GM23248 (cell line): ENCODE measurements around the gene ARFGAP1. TPM values are rescaled to one million over a fixed set of nuclear protein-coding genes. Genes with fewer than 3 reads are reported as not detected.

Source experiments
- DNase-seq: peaks from one replicate; pipeline ENCODE4 v3.0.0-alpha.2; 2015
- H2AFZ ChIP-seq: fragments of 200-600 bp; sonication (generic); 2 replicates; pipeline ENCODE4 v1.6.1; 2016; ENCODE audit warnings: antibody characterized with exemption
- H3F3A ChIP-seq: fragments of 200-600 bp; sonication (generic); 2 replicates; pipeline ENCODE4 v1.6.1; 2016; ENCODE audit warnings: mild to moderate bottlenecking, antibody characterized with exemption, mixed run types; ENCODE audit not compliant: insufficient read depth
- H3K27ac ChIP-seq: fragments of 200-600 bp; sonication (generic); 2 replicates; pipeline ENCODE4 v1.5.1; 2016; ENCODE audit warnings: mild to moderate bottlenecking
- H3K27me3 ChIP-seq: fragments of 200-600 bp; sonication (generic); replicated peaks from 2 replicates; pipeline ENCODE4 v1.6.1; 2016; ENCODE audit warnings: mild to moderate bottlenecking; ENCODE audit not compliant: insufficient read depth
- H3K36me3 ChIP-seq: fragments of 200-600 bp; sonication (generic); 2 replicates; pipeline ENCODE4 v1.6.1; 2016; ENCODE audit warnings: low read depth, mild to moderate bottlenecking
- H3K4me1 ChIP-seq: fragments of 200-600 bp; sonication (generic); 2 replicates; pipeline ENCODE4 v1.6.1; 2016; ENCODE audit warnings: mild to moderate bottlenecking; ENCODE audit not compliant: insufficient read depth
- H3K4me2 ChIP-seq: fragments of 200-600 bp; sonication (generic); one replicate; pipeline ENCODE4 v1.6.1; 2016; ENCODE audit warnings: mild to moderate bottlenecking; ENCODE audit not compliant: unreplicated experiment
- H3K4me3 ChIP-seq: fragments of 200-600 bp; sonication (generic); 2 replicates; pipeline ENCODE4 v1.5.1; 2016; ENCODE audit warnings: mild to moderate bottlenecking
- H3K79me2 ChIP-seq: fragments of 200-600 bp; sonication (generic); 2 replicates; pipeline ENCODE4 v1.6.1; 2016; ENCODE audit warnings: mild to moderate bottlenecking; ENCODE audit not compliant: insufficient read depth
- H3K9ac ChIP-seq: fragments of 200-600 bp; sonication (generic); 2 replicates; pipeline ENCODE4 v1.6.1; 2016; ENCODE audit warnings: mild to moderate bottlenecking
- H3K9me2 ChIP-seq: fragments of 200-600 bp; sonication (generic); 2 replicates; pipeline ENCODE4 v1.6.1; 2016; ENCODE audit warnings: mixed run types, mild to moderate bottlenecking, moderate library complexity; ENCODE audit not compliant: insufficient read depth
- H3K9me3 ChIP-seq: fragments of 200-600 bp; sonication (generic); one replicate; pipeline ENCODE4 v1.6.1; 2017; ENCODE audit warnings: low read depth
- H4K20me1 ChIP-seq: fragments of 200-600 bp; sonication (generic); 2 replicates; pipeline ENCODE4 v1.6.0; 2016; ENCODE audit not compliant: insufficient read depth
- EZH2 ChIP-seq: fragments of 200-600 bp; sonication (generic); IDR thresholded peaks from 2 replicates; pipeline ENCODE4 v1.6.1; 2018; ENCODE audit warnings: antibody characterized with exemption, mild to moderate bottlenecking; ENCODE audit not compliant: insufficient read depth, poor library complexity, severe bottlenecking
- EZH2phosphoT487 ChIP-seq: fragments of 200-600 bp; sonication (generic); IDR thresholded peaks from 2 replicates; pipeline ENCODE4 v1.6.1; 2018; ENCODE audit warnings: antibody characterized with exemption, moderate library complexity, mild to moderate bottlenecking, low read depth; ENCODE audit not compliant: insufficient read depth
- WGBS, 2 experiments: methylation state at CpG; one replicate each; pipeline ENCODE4 v1.1.6; 2015 to 2017; ENCODE audit warnings: low lambda C conversion rate in 2 of 2, low coverage in 1 of 2; ENCODE audit errors: missing lambda C conversion rate in 2 of 2; 5-methylcytosine and 5-hydroxymethylcytosine counted together
- in situ Hi-C: fragments of 300-500 bp; cut with MboI; formaldehyde crosslinking; loops from 2 replicates; pipeline ENCODE4 v1.15.0; 2020
- polyA plus RNA-seq: library from polyadenylated mRNA; unstranded; fragments of >200 nt; fragmentation: Nextera tagmentation; extraction: Ambion mirVana; gene quantifications from 2 replicates; pipeline ENCODE4 v1.2.1, GENCODE V29; 2016
- total RNA-seq: library from RNA; depleted of rRNA; stranded (reverse); fragments of >200 nt; shearing (Covaris generic); gene quantifications from 2 replicates; pipeline ENCODE4 v1.2.3, GENCODE V29; 2014

ARFGAP1 gene
- total and polyA plus RNA-seq, 2 experiments from 2014 or later: 69.0 to 88.5 TPM

DNA sequence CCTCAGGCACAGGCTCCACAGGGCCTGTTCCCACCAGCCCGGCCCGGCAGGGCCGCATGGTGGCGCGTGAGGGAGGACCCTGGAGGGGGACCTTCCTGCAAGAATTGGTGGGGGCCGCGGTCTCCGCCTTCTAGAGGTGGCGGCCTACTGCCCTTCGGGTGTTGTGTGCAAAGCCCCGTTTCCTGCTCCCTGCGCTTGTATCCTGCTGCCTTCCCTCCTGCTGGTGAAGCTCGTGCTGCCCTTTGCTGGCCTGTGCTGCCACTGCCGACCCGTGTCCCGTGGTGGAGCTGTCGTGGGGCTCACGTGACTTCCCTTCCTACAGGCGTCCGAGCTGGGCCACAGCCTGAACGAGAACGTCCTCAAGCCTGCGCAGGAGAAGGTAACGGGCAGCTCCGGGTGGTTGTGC is 11.9 kb downstream of the ARFGAP1 start:
- 91 to 93% methylated on average over 25 of the region's 25 CpGs for WGBS, 2 experiments

DNA sequence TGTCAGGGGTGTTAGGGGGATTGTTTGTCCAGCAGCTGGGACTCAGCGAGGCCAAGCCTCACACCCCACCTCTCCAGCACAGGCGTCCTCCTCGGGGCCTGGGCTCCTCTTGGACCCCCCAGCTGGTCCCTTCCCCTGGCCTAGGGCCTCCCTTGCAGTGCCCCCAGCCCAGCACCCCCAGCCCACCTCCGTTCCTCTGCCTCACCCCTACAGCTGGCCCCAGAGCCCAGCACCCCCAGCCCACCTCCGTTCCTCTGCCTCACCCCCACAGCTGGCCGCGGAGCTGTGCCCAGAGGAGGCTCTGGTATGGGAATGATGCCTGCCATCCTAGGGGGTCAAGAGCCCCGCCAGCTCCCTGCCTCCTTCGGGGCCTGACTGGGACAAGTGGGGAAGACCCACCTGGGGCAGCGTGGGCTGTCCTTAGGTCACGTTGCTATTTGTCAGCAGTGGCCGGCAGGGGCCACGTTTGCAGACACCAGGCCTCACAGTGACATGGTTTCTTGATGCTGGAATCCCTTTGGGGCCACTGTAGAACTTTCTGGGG is 12.4 kb downstream of the ARFGAP1 start:
- in situ Hi-C loops: no loop called here
- Histone ChIP-seq H4K20me1 (no peaks in the 10 kb centered on the region), H3K36me3 (peaks cover 10% of the 10 kb centered on the region; the same call in 1 of the 2 replicates)

More for the DNA sequence above, 11.9 kb downstream of the ARFGAP1 start:
- H3K4me1 ChIP-seq: no peaks in the 10 kb centered on the region
- no peak overlapping the region for H3K27ac ChIP-seq
- no peaks in the 10 kb centered on the region for H3K9me3 ChIP-seq
- H4K20me1 ChIP-seq: no peaks in the 10 kb centered on the region
- no peaks in the 10 kb centered on the region for H3K27me3 ChIP-seq
- peaks cover 22% of the 10 kb centered on the region for H3K79me2 ChIP-seq
- TF ChIP-seq EZH2phosphoT487: no peak
- TF ChIP-seq EZH2: no peak
- no peaks in the 10 kb centered on the region for H3F3A ChIP-seq
- no peak overlapping the region for H2AFZ ChIP-seq
- no peak for DNase-seq
- H3K9ac ChIP-seq: no peak overlapping the region
- no peaks in the 10 kb centered on the region for H3K9me2 ChIP-seq
- in situ Hi-C loops: no loop called here
- peaks cover 15% of the 10 kb centered on the region; the same call in 1 of the 2 replicates for H3K36me3 ChIP-seq
- no peak overlapping the region for H3K4me2 ChIP-seq
- H3K4me3 ChIP-seq: no peak overlapping the region

DNA sequence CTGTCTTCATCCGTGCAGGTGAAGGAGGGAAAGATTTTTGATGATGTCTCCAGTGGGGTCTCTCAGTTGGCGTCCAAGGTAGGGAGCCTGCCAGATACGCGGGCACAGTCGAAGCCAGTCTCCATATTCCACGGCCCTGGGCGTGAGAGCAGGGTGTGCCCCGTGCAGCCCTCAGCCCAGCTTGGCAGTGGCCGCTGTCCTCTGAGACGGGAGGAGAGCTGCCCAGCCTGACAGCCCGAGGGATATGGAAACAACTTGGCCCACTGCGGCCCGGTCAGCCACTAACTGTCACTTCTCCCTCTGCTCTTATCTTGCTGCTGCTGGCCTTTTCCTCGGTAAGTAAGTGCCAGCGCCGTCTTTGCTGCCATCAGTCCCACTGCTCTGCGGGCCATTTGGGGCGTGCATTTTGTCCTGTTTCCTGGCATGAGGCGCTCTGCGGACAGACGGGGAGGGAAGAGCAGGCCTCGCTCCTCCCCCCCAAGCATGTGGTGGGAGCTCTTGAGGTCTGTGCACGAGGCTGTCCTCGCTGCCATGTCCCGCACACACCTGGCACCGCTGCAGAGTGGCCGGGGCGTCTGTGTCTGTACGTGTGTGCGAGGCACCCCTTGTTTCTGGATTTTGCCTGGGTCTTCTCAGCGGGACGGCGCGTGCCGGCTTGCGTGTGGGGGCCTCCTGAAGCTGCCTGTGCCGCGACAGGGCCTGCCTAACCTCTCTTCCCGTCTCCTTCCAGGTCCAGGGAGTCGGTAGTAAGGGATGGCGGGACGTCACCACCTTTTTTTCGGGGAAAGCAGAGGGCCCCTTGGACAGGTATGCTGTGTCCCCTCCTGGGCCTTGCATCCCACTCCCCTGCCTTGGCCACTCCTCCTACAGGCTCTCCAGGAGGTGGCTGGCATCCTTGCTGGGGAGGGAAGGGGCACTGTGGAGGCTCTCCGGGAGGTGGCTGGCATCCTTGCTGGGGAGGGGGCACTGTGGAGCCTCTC is 13.3 kb downstream of the ARFGAP1 start:
- H4K20me1 ChIP-seq: no peaks in the 10 kb centered on the region
- in situ Hi-C loops: no loop called here
- H2AFZ ChIP-seq: no peak overlapping the region
- no peaks in the 10 kb centered on the region for H3K9me2 ChIP-seq
- no peaks in the 10 kb centered on the region for H3F3A ChIP-seq
- no peak overlapping the region for H3K9ac ChIP-seq
- 87 to 89% methylated on average over 34 to 44 of the region's 44 CpGs for WGBS, 2 experiments
- H3K4me1 ChIP-seq: no peaks in the 10 kb centered on the region
- peaks cover 7% of the 10 kb centered on the region; the same call in 1 of the 2 replicates for H3K36me3 ChIP-seq
- DNase-seq: no peak
- TF ChIP-seq EZH2phosphoT487 (no peak), EZH2 (no peak)
- no peak overlapping the region for H3K4me2 ChIP-seq
- H3K27ac ChIP-seq: no peak overlapping the region
- peaks cover 8% of the 10 kb centered on the region for H3K79me2 ChIP-seq
- H3K27me3 ChIP-seq: no peaks in the 10 kb centered on the region
- H3K4me3 ChIP-seq: no peak overlapping the region
- H3K9me3 ChIP-seq: no peaks in the 10 kb centered on the region

More for the DNA sequence above, 12.4 kb downstream of the ARFGAP1 start:
- H3K27ac ChIP-seq: no peak overlapping the region
- 87 to 89% methylated on average over 11 to 12 of the region's 13 CpGs for WGBS, 2 experiments
- no peak overlapping the region for H3K9ac ChIP-seq
- no peak overlapping the region for H2AFZ ChIP-seq
- no peaks in the 10 kb centered on the region for H3K9me3 ChIP-seq
- H3K4me3 ChIP-seq: no peak overlapping the region
- no peak for DNase-seq
- no peaks in the 10 kb centered on the region for H3K4me1 ChIP-seq
- TF ChIP-seq EZH2phosphoT487 (no peak), EZH2 (no peak)
- H3K27me3 ChIP-seq: no peaks in the 10 kb centered on the region
- no peak overlapping the region for H3K4me2 ChIP-seq
- no peaks in the 10 kb centered on the region for H3F3A ChIP-seq
- peaks cover 17% of the 10 kb centered on the region for H3K79me2 ChIP-seq
- H3K9me2 ChIP-seq: no peaks in the 10 kb centered on the region

DNA sequence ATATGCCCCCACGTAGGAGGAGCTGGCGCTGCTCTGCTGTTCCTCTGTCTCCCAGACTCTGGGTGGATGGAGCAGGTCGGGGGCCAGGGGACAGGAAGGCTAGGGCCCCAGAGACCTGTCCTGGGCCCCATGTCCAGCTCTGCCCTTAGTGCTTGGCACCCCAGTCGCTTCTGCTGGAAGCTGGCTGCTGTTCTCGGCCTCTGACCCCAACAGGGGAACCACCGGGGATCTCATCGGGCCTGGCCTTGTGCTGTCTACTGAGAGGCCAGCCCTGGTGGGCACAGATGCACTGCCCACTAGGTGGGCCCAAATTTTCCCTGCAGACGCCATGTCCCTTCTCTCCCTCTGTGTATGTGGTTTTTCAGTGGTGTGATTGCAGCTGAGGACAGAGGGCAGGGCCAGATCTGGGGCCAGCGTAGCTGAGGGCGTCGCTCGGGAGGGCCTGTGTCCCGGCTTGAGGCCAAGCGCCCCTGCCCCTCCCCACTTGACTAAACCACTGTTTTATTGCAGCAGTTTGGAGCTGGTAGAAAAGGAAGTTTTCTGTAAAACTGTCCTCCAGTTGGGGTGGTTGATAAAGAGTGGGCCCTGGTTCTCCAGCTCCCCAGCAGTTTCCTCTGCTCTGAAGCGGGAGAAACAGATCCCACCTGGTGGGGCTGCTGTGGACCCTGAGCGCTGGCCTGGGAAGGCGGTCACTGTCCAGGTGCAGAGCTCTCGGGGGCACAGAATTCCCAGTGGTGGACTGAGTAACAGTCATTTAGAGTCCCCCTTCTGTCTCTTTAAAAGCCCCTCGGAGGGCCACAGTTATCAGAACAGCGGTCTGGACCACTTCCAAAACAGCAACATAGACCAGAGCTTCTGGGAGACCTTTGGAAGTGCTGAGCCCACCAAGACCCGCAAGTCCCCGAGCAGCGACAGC is 14.4 kb downstream of the ARFGAP1 start:
- H3K36me3 ChIP-seq: peaks cover 3% of the 10 kb centered on the region; the same call in 1 of the 2 replicates
- no peak overlapping the region for H3K4me3 ChIP-seq
- H3F3A ChIP-seq: no peaks in the 10 kb centered on the region
- H3K79me2 ChIP-seq: no peaks in the 10 kb centered on the region
- no peak overlapping the region for H2AFZ ChIP-seq
- no peaks in the 10 kb centered on the region for H3K4me1 ChIP-seq
- H3K27ac ChIP-seq: no peak overlapping the region
- H3K9ac ChIP-seq: no peak overlapping the region
- H3K9me2 ChIP-seq: no peaks in the 10 kb centered on the region
- in situ Hi-C loops: no loop called here
- no peaks in the 10 kb centered on the region for H3K27me3 ChIP-seq
- no peaks in the 10 kb centered on the region for H3K9me3 ChIP-seq
- no peak for TF ChIP-seq EZH2phosphoT487
- no peak for TF ChIP-seq EZH2
- no peak overlapping the region for H3K4me2 ChIP-seq
- 90 to 92% methylated on average over 21 to 22 of the region's 23 CpGs for WGBS, 2 experiments
- no peak for DNase-seq
- H4K20me1 ChIP-seq: no peaks in the 10 kb centered on the region
